Measurements from ENCODE around the gene CNIH4.
"Not testable (repeated sequence)": the region's sequence is repeated elsewhere in the genome, so short reads cannot be mapped to it uniquely, and the experiment has no call there.

The CNIH4 gene

DNA sequence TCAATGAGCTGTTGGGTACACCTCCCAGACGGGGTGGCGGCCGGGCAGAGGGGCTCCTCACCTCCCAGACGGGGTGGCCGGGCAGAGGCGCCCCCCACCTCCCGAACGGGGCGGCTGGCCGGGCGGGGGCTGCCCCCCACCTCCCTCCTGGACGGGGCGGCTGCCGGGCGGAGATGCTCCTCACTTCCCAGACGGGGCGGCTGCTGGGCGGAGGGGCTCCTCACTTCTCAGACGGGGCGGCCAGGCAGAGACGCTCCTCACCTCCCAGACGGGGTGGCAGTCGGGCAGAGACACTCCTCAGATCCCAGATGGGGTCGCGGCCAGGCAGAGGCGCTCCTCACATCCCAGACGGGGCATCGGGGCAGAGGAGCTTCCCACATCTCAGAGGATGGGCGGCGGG is 7.0 kb upstream of the CNIH4 start:
- DNase-seq (ENCODE audit: low read depth) = not testable (repeated sequence)

DNA sequence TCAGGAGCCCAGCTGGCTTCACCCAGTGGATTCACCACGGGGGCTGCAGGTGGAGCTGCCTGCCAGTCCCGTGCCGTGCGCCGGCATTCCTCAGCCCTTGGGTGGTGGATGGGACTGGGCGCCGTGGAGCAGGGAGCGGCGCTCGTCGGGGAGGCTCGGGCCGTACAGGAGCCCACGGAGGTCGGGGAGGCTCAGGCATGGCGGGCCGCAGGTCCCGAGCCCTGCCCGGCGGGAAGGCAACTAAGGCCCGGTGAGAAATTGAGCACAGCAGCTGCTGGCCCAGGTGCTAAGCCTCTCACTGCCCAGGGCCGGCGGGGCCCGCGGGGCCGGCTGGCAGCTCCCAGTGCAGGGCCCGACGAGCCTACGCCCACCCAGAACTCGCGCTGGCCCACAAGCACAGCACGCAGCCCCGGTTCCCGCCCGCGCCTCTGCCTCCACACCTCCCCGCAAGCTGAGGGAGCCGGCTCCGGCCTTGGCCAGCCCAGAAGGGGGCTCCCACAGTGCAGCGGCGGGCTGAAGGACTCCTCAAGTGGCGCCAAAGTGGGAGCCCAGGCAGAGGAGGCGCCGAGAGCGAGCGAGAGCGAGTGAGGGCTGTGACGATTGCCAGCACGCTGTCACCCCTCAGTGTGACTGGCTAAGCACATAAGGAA is 4.1 kb upstream of the CNIH4 start:
- DNase-seq (ENCODE audit: low read depth) = not testable (repeated sequence)

DNA sequence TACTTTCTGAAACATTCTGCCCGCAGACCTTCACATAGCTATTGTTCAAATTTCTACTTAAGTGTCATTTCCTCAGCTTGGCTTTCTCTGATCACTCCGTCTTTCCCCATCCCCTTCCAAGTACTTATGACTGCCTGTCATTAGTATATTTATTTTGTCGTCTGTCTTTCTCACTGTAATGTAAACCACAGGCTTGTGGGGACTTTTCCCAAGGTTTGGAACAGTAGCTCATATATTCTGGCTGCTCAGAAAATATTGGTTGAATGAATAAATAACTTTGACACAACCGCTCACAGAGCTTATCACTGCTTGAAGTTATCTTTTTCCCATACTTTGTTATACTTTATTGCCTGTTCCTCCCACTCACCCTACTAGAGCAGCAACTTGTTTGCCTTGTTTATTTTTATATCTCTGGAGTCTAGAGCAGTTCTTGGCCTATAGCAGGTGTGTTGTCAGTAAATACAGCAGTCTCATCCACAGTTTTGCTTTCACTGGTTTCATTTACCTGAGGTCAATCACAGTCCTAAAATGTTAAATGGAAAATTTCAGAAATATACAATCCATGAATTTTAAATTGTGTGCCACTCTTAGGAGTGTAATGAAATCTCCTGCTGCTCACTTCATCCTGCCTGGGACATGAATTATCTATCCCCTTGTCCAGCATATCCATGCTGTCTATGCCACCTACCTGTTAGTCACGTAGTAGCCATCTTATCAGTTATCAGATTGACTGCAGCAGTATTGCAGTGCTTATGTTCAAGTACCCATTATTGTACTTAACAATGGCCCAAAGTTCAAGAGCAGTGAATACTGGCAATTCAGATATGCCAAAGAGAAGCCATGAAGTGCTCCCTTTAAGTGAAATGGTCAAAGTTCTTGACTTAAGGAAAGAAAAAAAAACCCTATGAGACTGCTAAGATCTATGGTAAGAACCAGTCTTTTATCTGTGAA is 2.4 kb upstream of the CNIH4 start:
- DNase-seq (ENCODE audit: low read depth) = no peak

DNA sequence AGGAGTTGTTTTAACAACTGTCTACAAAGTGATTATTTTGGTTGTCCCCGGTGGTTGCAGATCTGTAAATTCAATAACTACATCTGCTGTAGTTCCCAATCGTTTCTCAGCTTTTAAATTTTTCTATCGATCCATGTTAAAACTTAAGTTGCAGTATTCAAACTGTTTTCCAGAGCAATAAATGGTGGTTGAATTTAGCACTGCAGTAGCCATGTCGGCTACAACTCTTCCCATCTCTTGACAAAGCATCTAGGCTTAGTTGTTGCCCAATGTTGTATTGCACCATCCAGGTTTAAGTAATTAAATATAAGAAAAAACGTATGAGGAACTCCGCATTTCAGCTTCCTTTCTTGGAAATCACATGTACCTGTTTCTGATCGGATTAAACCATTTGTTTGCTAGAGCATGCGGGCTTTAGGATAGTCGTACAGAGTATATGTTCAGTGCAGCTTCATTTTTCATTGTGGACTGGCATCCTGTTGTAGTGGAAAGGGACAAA is 996 bp downstream of the CNIH4 start:
- no peak for DNase-seq (ENCODE audit: low read depth)

DNA sequence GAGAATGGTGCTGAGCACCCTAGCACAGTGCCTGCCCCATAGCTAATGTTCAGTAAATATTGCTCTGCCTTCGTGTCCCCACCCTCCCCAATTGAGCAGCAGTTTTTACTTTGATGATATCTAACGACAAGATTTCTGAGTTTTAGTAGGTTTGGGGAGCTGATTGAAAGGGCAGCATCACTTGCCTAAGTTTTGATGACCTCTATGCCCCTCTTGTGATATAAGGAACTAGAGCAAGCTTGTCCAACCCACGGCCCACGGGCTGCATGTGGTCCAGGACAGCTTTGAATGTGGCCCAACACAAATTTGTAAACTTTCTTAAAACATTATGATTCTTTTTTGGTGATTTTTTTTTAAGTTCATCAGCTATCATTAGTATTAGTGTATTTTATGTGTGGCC is 1.6 kb downstream of the CNIH4 start:
- no peak for DNase-seq (ENCODE audit: low read depth)

DNA sequence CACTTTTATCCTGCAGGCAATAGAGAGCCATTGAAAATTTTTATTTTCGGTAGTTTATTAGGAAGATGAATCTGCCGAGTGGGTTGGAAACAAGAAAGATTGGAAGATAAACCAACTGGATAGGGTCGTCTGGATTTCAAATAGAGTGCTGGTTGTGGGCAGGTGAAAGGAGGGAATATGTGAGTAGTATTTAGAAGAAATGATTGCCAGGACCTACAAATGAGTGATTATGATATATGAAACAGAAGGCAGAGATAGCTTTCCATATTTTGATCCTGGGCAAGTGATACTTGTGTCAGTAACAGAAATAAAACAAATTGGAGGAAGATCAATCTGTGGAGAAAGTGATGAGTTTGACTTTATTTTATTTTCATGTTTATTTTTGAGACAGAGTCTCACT is 2.5 kb downstream of the CNIH4 start:
- DNase-seq (ENCODE audit: low read depth) = no peak

DNA sequence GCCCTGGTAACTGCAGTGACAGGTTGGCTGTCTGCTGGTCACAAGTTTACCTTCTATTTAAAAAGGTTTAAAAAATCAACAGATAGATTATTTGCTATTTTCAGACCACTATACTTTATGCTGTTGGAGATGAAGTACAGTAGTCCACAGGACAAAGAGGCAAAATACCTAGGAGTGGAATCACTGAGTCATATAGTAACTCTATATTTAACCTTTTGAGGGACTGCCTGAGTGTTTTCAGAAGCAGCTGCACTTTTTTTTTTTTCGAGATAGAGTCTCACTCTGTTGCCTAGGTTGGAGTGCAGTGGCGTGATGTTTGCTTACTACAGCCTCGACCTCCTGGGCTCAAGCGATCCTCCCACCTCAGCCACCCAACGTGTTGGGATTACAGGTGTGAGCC is 11.7 kb downstream of the CNIH4 start:
- no peak for DNase-seq (ENCODE audit: low read depth)

DNA sequence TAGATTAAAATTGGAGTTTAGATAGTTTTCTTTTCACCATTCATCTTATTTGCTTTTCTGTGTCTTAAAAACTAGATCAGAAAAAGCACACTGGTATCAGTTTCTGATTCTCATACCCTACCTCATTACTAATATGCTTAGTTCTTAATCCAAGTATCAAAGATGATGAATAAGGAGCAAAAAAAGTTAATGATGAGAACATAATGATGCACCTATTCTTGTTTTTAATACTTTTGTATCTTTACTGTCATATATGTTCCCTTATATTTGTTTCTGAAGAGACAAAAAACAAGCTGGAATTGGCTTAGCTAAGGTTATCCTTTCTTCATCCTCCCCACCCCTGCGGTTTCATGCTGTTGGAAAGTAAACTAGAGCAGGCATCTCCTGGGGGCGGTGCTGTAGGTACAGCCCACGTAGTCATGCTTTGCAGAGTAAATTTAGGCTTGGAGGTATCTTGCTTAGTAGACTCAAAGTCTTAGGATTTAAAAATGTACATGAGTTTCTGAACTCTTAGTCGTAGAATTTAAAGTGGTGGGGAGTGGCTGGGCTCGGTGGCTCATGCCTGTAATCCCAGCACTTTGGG is 16.4 kb downstream of the CNIH4 start:
- DNase-seq (ENCODE audit: low read depth) = no peak

DNA sequence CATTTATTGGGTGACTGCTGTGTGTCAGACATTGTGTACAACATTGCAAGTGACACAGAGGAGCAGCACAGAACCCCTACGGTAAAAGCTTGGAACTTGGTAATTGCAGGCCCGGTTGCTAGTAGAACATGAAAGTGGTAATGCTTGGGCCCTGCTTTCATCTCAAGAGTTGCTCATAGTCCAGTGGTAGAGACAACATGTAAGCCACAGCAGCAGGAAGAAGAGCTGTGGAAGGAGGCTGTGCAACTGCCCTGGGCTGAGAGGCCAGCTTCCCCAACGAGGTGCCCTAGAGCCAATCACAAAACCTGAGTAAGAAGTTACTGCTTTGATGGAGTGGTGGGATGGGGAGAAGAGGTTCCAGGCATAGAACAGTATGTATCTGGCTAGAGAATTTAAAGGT is 18.4 kb downstream of the CNIH4 start:
- DNase-seq (ENCODE audit: low read depth) = no peak

DNA sequence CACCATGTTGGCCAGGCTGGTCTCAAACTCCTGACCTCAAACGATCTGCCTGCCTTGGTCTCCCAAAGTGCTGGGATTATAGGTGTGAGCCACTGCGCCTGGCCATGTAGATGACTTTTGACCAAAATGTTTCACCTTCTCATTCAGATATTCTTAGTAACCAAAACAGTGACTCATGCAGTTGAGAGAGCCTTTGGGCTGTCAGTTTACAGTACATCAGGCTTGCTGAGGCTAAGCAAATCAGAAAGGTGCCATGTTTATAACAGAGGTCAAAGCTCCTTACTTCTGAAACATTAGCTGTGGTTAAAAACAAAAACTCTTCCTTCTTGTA is 21.0 kb downstream of the CNIH4 start:
- DNase-seq (ENCODE audit: low read depth) = no peak

DNA sequence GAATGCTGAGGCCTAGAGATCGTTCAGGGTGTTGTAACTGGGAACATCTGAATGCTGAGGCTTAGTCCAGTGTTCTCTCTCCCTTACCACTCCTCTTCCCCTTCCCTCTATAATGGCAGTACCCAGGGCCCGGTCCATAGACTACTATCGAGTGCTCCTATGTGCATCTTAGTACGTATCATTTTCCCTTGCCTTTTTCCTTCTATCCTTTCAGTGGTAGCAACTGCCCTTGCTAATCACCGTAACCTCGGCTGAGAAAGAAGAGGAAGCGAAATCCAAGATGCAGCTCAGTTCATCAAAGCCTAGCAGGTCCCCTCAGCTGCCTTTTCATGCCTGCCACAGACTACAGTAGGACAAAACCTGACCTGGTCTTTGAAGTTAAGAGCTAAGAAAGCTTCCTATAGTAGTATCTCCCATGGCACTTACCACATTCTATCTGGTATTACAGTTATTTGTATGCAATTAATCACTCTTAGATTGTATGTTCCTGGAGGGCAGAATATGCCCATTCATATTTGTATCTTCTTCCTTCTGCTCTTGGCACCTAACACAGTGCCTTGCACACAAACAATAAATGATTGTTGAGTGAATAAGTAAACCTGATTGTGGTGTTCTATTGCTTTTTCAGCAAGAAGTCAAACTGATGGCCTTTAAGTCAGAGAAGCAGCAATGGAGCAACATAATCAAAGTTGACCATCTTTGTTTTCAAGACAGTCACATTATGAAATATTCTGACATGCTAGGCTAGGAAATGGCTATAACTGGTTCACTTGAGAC is 22.4 kb downstream of the CNIH4 start:
- DNase-seq (ENCODE audit: low read depth) = no peak

DNA sequence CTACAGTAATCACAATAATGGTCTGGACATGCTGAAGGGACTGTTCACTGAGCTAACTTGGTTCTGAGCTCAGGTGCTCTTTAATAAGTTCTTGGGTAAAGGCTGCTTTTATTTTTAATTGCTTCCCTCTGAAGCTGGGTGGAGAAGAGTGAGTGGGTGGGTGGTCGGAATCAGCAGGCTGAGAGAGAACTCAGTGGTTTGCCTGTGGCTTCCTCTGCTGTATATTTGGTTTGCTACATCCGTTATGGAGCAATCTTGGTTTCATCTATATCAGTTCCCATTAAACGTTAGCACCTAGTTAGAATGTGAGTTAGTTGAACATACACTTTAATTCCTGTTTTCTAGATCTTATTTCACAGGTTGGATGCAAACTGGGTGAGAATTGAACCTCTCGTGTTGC is 23.3 kb downstream of the CNIH4 start:
- peak; percentile 22 for DNase-seq (ENCODE audit: low read depth)

DNA sequence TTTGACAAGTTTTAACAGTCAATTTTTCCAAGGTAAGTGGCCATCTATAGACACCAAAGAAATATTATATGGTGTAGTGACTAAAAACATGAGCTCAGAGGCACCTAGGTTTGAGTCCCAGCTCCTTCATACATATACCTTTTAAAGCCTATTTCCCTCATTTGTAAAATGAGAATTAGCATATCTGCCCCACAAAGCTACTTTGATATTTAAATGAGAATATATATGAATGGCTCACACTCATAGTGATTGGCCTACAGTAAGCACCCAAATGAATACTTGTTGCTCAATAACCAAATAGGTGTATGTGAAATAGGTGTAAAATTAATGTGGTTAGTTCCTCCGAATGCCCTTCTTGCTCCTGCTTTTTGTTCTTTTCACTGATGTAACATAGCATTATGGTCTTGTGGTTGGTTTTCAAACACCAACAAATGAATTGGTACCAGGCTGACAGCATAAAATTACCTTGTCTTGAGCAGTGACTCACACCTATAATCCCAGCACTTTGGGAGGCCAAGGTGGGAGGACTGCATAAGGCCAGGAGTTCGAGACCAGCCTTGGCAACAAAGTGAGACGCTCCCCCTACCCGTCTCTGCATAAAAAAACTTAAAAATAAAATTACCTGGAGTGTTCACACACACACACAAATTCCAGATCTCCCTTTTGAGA is 25.3 kb downstream of the CNIH4 start:
- DNase-seq (ENCODE audit: low read depth) = no peak

DNA sequence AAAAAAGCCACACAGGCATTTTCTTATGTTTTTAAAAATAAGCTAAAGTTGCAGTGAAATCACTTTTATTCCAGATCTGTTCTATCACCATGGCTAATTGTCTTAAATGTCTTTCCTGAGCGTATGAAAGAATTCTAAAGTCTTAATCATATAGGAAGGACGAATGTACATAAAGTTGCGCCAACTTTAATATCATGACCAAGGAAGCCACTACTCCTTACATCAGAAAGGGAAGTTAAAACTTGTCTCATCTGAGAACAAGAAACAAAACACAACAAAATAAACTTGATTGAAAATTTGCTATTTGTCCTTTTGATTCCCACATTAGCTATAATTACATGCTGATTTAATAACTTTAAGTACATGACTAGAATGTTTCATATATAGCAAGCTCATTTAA is 26.5 kb downstream of the CNIH4 start:
- DNase-seq (ENCODE audit: low read depth) = no peak

DNA sequence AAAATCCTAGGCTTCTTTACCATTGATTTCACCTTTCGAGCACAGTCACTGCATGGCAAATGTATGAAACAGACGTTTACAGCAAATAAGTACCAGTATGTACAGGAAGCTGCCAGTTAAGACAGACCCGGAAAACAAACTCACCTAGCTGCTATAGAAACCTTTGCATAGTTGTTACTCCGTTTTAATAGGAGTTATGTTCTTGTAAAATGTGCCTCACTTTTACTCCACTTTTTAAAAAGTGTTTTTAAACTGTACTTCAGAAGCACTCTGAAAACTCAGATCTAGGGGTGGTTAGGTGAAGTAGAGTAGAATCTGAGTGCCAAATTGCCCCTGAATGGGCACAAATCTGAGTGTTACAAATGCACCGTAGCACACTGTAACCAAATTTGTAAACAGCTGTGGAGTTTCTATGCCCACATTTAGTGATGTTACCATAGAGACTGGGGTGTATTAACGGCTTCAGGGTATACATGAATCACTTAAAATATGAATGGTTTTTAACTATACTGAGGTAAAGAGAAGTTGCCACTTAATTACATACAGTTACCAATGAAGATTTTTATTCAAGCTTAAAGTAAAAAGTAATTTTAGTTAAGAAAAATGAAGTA is 30.7 kb downstream of the CNIH4 start:
- no peak for DNase-seq (ENCODE audit: low read depth)

DNA sequence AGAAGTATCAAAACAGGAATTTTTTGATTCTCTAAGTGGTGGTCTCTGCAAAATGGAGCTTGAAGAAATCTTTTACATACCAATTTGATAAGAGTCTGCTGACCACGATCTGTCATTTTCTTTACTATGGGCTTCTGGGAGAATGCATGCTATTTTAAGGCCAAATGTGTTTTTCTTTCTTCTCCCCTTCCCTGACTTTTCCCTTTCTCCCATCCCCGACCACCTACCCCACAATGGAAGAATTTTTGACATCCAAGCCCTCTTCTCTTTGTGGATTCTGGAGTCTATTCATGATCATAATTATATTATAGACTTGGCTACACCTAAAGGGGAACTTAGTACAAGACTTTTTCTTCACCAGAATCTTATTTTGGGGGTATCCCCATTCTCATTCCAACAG is 31.3 kb downstream of the CNIH4 start:
- DNase-seq (ENCODE audit: low read depth) = no peak

DNA sequence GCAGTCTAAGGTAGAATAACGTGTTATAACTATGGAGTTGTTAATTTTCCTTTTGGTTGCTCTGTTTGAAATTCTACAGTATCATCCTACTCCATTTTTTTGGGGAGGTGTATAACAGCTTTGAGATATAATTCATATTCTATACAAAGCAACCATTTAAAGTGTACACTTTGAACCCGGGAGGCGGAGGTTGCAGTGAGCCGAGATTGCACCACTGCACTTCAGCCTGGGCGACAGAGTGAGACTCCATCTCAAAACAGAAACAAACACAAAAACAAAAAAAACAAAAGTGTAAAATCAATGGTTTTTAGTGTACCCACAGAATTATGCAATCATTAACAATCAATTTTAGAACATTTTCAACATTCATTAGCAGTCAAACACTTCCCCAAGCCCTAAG is 33.8 kb downstream of the CNIH4 start:
- DNase-seq (ENCODE audit: low read depth) = no peak

DNA sequence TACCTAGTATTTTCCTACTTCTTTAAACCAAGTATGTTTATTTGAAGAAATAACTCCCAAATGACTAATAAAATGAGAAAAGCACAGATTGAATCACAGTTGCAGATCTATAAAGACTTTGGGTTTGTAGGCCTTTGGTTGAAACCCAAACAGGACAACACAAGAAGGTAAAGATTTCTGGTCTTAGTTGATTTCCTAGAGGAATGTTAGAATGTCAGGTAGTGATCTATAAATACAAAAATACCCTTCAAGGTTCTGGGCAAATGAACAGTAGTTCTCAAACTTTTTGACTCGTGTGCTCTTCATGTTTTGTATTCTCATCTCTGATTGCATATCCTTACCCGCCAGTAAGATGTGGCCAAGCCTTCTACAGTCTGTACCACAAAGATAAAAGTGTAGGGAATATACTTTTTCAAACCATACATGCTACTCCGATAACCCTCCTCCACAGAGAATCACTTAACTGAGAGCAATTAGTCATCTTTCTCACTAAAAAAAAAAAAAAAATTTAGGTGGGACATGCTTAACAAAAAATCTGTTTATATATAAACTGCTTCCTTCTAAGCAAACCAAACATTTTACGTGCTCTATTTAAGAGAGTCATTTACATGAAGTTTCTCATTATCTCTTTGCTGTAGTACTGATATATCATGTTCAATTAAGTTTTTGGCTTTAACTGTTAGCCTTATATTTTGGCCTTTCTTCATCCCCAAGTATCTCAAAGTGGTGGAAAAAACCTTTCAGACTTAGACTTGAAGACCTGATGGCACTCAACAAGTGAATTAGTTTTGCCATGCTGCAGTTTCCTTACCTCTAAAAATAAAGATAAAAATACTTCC is 36.0 kb downstream of the CNIH4 start:
- DNase-seq (ENCODE audit: low read depth) = no peak

DNA sequence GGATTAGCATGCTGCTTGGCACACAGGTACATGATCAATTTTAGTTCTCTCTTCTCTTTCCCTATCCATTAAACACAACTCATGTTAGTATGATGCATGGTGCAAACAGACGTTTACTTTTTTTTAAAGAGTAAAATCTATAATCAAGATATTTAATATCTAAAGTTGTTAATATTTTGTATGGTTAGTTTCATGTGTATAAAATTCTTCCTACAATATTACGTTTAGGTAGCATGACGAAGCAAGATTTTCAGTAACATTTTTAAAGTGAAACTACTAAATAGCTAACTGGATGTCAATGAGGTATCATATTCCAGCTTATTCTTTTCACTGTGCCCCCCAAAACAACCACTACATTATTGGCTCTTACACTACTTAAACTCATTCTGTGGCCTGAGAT is 36.6 kb downstream of the CNIH4 start:
- DNase-seq (ENCODE audit: low read depth) = no peak

DNA sequence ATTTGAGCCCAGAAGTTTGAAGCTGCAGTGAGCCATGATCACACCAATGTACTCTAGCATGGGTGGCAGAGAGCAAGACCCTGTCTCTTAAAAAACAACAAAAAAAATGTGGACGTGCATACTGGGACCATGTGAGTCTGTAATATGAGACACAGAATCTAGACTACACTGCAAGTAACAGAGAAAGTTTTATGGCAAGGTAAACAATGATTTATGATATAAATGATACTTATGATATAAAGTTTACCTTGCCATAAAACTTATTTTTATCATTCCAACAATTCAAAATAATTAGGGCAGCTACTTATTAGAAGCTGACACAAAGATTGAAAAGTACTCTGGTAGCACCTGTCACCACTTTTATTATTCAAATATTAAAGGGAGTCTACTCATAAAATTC is 43.2 kb downstream of the CNIH4 start:
- DNase-seq (ENCODE audit: low read depth) = no peak
